HepG2 (cell line): ENCODE data around the gene ZNF341. TPM values are rescaled to one million over a fixed set of nuclear protein-coding genes. Genes with fewer than 3 reads are reported as not detected.

Source experiments
- ARID4A ChIP-seq: sonication (generic); formaldehyde crosslinking; IDR thresholded peaks from 2 replicates; pipeline ENCODE4 v1.5.0; 2020; ENCODE audit warnings: mild to moderate bottlenecking, missing genetic modification reagents, borderline replicate concordance
- ATF7 ChIP-seq, 2 experiments: fragments of 450-650 bp in 1 of 2; sonication (generic) in 1 of 2; formaldehyde crosslinking in 1 of 2; IDR thresholded peaks; 2 replicates each; pipeline versions ENCODE4 v1.4.0 to v1.6.1; 2016 to 2020; ENCODE audit warnings: antibody characterized with exemption in 1 of 2, mild to moderate bottlenecking in 1 of 2, missing genetic modification reagents in 1 of 2
- E2F1 ChIP-seq: sonication (generic); formaldehyde crosslinking; IDR thresholded peaks from 2 replicates; pipeline ENCODE4 v1.5.0; 2020; ENCODE audit warnings: missing genetic modification reagents
- FOXA1 ChIP-seq, 2 experiments: fragments of 450-650 bp in 1 of 2; sonication (generic) in 1 of 2; formaldehyde crosslinking in 1 of 2; IDR thresholded peaks; 2 replicates each; pipeline versions ENCODE4 v1.4.0 to v1.6.1; 2016 to 2020; ENCODE audit warnings: missing genetic modification reagents in 1 of 2
- FOXC1 ChIP-seq: sonication (generic); formaldehyde crosslinking; IDR thresholded peaks from 2 replicates; pipeline ENCODE4 v1.8.0; 2022; ENCODE audit warnings: mild to moderate bottlenecking, missing genetic modification reagents, borderline replicate concordance
- HMGA1 ChIP-seq: sonication (generic); formaldehyde crosslinking; conservative IDR thresholded peaks from 2 replicates; pipeline ENCODE4 v1.4.0; 2020; ENCODE audit warnings: missing genetic modification reagents
- HNRNPK ChIP-seq: fragments of 200-400 bp; formaldehyde crosslinking; IDR thresholded peaks from 2 replicates; pipeline ENCODE4 v1.6.1; 2018; ENCODE audit warnings: low read length, low read depth, moderate library complexity, mild to moderate bottlenecking; ENCODE audit not compliant: poor library complexity, severe bottlenecking
- IRF1 ChIP-seq: sonication (generic); formaldehyde crosslinking; IDR thresholded peaks from 2 replicates; pipeline ENCODE4 v1.4.0; 2020; ENCODE audit warnings: low read depth, mild to moderate bottlenecking, missing genetic modification reagents
- ISX ChIP-seq: sonication (generic); formaldehyde crosslinking; conservative IDR thresholded peaks from 2 replicates; pipeline ENCODE4 v1.5.0; 2020; ENCODE audit warnings: missing genetic modification reagents
- MAX ChIP-seq: IDR thresholded peaks from 2 replicates; pipeline ENCODE4 v1.6.1; 2012; ENCODE audit warnings: inconsistent platforms
- MLX ChIP-seq: IDR thresholded peaks from 2 replicates; pipeline ENCODE4 v1.6.1; 2016
- PHF21A ChIP-seq: sonication (generic); formaldehyde crosslinking; IDR thresholded peaks from 2 replicates; pipeline ENCODE4 v1.5.0; 2020; ENCODE audit warnings: mild to moderate bottlenecking, missing genetic modification reagents
- RAD21 ChIP-seq: fragments of 450-650 bp; formaldehyde crosslinking; IDR thresholded peaks from 2 replicates; pipeline ENCODE4 v1.5.0; 2020; ENCODE audit warnings: mild to moderate bottlenecking
- RCOR2 ChIP-seq: IDR thresholded peaks from 2 replicates; pipeline ENCODE4 v1.6.1; 2016; ENCODE audit warnings: missing biosample characterization, missing genetic modification reagents
- ZBTB7B ChIP-seq: sonication (generic); formaldehyde crosslinking; IDR thresholded peaks from 2 replicates; pipeline ENCODE4 v1.4.0; 2020; ENCODE audit warnings: missing genetic modification reagents
- ZNF18 ChIP-seq: sonication (generic); formaldehyde crosslinking; IDR thresholded peaks from 2 replicates; pipeline ENCODE4 v1.8.0; 2022; ENCODE audit warnings: mild to moderate bottlenecking, missing genetic modification reagents; ENCODE audit not compliant: insufficient replicate concordance
- ZNF30 ChIP-seq: sonication (generic); formaldehyde crosslinking; IDR thresholded peaks from 2 replicates; pipeline ENCODE4 v1.5.0; 2020; ENCODE audit warnings: mild to moderate bottlenecking, missing genetic modification reagents
- ZNF510 ChIP-seq: sonication (generic); formaldehyde crosslinking; IDR thresholded peaks from 2 replicates; pipeline ENCODE4 v1.4.0; 2020; ENCODE audit warnings: low read depth, mild to moderate bottlenecking, missing genetic modification reagents
- ZNF652 ChIP-seq: IDR thresholded peaks from 2 replicates; pipeline ENCODE4 v1.6.1; 2016; ENCODE audit warnings: low read depth, borderline replicate concordance
- ZSCAN9 ChIP-seq: IDR thresholded peaks from 2 replicates; pipeline ENCODE4 v1.6.1; 2016; ENCODE audit warnings: borderline replicate concordance
- polyA plus RNA-seq, 8 experiments: library from polyadenylated mRNA; depleted of rRNA in 3 of 8; stranded (reverse) in 7 of 8; unstranded in 1 of 8; fragments of >200 nt; fragmentation: Illumina TruSeq in 4 of 8; extraction: Trizol in 4 of 8; gene quantifications; 2 replicates each; pipeline versions ENCODE4 v1.2.1 to v1.2.3, GENCODE V29; 2011 to 2016; ENCODE audit warnings: low read depth in 4 of 8, missing spikeins in 1 of 8, mixed read lengths in 1 of 8; ENCODE audit not compliant: insufficient read depth in 1 of 8
- total RNA-seq, 5 experiments: library from RNA; depleted of rRNA; stranded (reverse); fragments of >200 nt; fragmentation: Illumina TruSeq; extraction: Trizol; gene quantifications; 2 replicates each; pipeline ENCODE4 v1.2.3, GENCODE V29; 2016; ENCODE audit warnings: low read depth in 1 of 5

Gene ZNF341
- total and polyA plus RNA-seq, 2 of the 13 experiments (the other 11 are each of a cell fraction or from before 2014, with no cell fraction given): 1.1 to 2.2 TPM

- TF ChIP-seq IRF1 (CRISPR knock-in tag) (no peak), RAD21 (no peak), ISX (no peak), PHF21A (CRISPR knock-in tag) (peak; percentile 21; the same call in 1 of the 2 replicates), ZSCAN9 (CRISPR knock-in tag) (no peak), ZNF510 (CRISPR knock-in tag) (no peak), HNRNPK (no peak), ATF7 (IDR thresholded peaks at IDR 0.05) (no peak), ATF7 (CRISPR knock-in tag; IDR thresholded peaks at IDR 0.05) (no peak), RCOR2 (CRISPR knock-in tag) (no peak), ZBTB7B (CRISPR knock-in tag) (0 out of 2 replicates have a peak, but pooled peaks have one; percentile 16), ARID4A (peak; percentile 35; the same call in 1 of the 2 replicates), FOXA1 (IDR thresholded peaks at IDR 0.05) (no peak), FOXA1 (CRISPR knock-in tag; IDR thresholded peaks at IDR 0.05) (0 out of 2 replicates have a peak, but pooled peaks have one; percentile 22), E2F1 (CRISPR knock-in tag) (no peak), ZNF652 (0 out of 2 replicates have a peak, but pooled peaks have one; percentile 41), MAX (peak; percentile 74), FOXC1 (CRISPR knock-in tag) (peak; percentile 26; the same call in 1 of the 2 replicates), ZNF18 (CRISPR knock-in tag) (no peak), MLX (peak; percentile 36; the same call in 1 of the 2 replicates), ZNF30 (CRISPR knock-in tag) (no peak), HMGA1 (CRISPR knock-in tag) (no peak)
Observed at GRCh38 chr20:33710681-33711445, 20.9 kb upstream of the ZNF341 start (continued).
